ENCODE measurements around the gene LTBP2.

GRCh38 chr14:74568911-74569310, 43.1 kb downstream of the LTBP2 start:
- TF ChIP-seq CTCF (conservative IDR thresholded peaks at IDR 0.05; ENCODE audit: low read depth, low read length): no peak
- no peak for TF ChIP-seq EZH2phosphoT487 (IDR thresholded peaks at IDR 0.05; ENCODE audit: borderline replicate concordance, low read length)
- no peak for TF ChIP-seq EZH2 (IDR thresholded peaks at IDR 0.05; ENCODE audit: low read length, unreplicated experiment)
